PFSK-1 (cell line): ENCODE results near the gene BATF2.

ENCODE experiments used
- POLR2AphosphoS5 ChIP-seq: IDR thresholded peaks from 2 replicates; pipeline ENCODE4 v1.6.1; 2012; ENCODE audit warnings: low read depth, mild to moderate bottlenecking, control low read depth, low read length, moderate library complexity
- SIN3A ChIP-seq: IDR thresholded peaks from 2 replicates; pipeline ENCODE4 v1.6.1; 2012; ENCODE audit warnings: mild to moderate bottlenecking, low read length, moderate library complexity, borderline replicate concordance; ENCODE audit not compliant: insufficient read depth
- TAF1 ChIP-seq: IDR thresholded peaks from 2 replicates; pipeline ENCODE4 v1.6.1; 2012; ENCODE audit warnings: low read length, control low read depth, borderline replicate concordance; ENCODE audit not compliant: insufficient read depth
- TF ChIP-seq, protein P1 (sequence below), 2 experiments: IDR thresholded peaks; 2 replicates each; pipeline versions ENCODE4 v1.6.1 to v1.8.0; 2011 to 2012; ENCODE audit warnings: low read depth in 2 of 2, low read length in 2 of 2, control low read depth in 1 of 2, inconsistent platforms in 1 of 2, mild to moderate bottlenecking in 1 of 2, moderate library complexity in 1 of 2; ENCODE audit not compliant: insufficient read depth in 1 of 2

DNA sequence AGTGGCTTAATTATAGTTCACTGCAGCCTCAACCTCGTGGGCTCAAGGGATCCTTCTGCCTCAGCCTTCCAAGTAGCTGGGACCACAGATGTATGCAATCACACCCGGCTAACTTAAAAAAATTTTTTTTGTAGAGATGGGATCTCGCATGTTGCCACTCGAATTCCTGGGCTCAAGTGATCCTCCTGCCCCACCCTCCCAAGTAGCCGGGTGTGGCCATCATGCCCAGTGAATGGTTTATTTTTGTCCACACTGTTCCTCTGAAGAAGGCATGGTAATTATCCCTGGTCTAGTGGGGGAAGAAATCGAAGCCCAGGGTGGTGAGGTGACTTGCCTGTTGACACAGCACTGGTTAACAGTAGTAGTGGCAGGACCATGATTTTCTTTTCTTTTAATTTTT, 46.1 kb upstream of the BATF2 start:
- no peak for TF ChIP-seq POLR2AphosphoS5
- TF ChIP-seq TAF1 = no peak
- no peak for TF ChIP-seq SIN3A
- TF ChIP-seq, protein P1, sequence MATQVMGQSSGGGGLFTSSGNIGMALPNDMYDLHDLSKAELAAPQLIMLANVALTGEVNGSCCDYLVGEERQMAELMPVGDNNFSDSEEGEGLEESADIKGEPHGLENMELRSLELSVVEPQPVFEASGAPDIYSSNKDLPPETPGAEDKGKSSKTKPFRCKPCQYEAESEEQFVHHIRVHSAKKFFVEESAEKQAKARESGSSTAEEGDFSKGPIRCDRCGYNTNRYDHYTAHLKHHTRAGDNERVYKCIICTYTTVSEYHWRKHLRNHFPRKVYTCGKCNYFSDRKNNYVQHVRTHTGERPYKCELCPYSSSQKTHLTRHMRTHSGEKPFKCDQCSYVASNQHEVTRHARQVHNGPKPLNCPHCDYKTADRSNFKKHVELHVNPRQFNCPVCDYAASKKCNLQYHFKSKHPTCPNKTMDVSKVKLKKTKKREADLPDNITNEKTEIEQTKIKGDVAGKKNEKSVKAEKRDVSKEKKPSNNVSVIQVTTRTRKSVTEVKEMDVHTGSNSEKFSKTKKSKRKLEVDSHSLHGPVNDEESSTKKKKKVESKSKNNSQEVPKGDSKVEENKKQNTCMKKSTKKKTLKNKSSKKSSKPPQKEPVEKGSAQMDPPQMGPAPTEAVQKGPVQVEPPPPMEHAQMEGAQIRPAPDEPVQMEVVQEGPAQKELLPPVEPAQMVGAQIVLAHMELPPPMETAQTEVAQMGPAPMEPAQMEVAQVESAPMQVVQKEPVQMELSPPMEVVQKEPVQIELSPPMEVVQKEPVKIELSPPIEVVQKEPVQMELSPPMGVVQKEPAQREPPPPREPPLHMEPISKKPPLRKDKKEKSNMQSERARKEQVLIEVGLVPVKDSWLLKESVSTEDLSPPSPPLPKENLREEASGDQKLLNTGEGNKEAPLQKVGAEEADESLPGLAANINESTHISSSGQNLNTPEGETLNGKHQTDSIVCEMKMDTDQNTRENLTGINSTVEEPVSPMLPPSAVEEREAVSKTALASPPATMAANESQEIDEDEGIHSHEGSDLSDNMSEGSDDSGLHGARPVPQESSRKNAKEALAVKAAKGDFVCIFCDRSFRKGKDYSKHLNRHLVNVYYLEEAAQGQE (IDR thresholded peaks at IDR 0.05; ENCODE audit: insufficient read depth in 1 of 2, low read depth in 2 of 2, low read length in 2 of 2) = no peak
